ENCODE results near the gene LOXL1. TPM values are rescaled to one million over a fixed set of nuclear protein-coding genes. Genes with fewer than 3 reads are reported as not detected.
"Not testable (repeated sequence)": the region's sequence is repeated elsewhere in the genome, so short reads cannot be mapped to it uniquely, and the experiment has no call there.

LOXL1 gene
- total and polyA plus RNA-seq, 3 donors from 2014 or later, result 13.9 to 56.8 (median 14.9) TPM

- no peak overlapping the region for H3K4me3 ChIP-seq
- H3K36me3 ChIP-seq (ENCODE audit: low read depth, missing control alignments), result no peaks in the 10 kb centered on the region
- no peaks in the 10 kb centered on the region for H3K27me3 ChIP-seq
- no peaks in the 10 kb centered on the region for H3K4me1 ChIP-seq
- H3K9me3 ChIP-seq, result no peaks in the 10 kb centered on the region
- intact Hi-C loops (cut with DNase I; ENCODE audit: low total_unique reads), result no loop called here
- no peak for DNase-seq
- H3K27ac ChIP-seq, result no peak overlapping the region
- WGBS, 2 donors, result 67 to 75% methylated on average over 8 of the region's 8 CpGs
- TF ChIP-seq CTCF (IDR thresholded peaks at IDR 0.05), result no peak
- no peak for TF ChIP-seq POLR2A (IDR thresholded peaks at IDR 0.05)
Observed at GRCh38 chr15:73959012-73959581, 32.8 kb downstream of the LOXL1 start.

- TF ChIP-seq CTCF (IDR thresholded peaks at IDR 0.05), result no peak
- no peak for TF ChIP-seq POLR2A (IDR thresholded peaks at IDR 0.05)
- Histone ChIP-seq H3K4me1 (no peaks in the 10 kb centered on the region), H3K9me3 (no peaks in the 10 kb centered on the region), H3K4me3 (no peak overlapping the region), H3K36me3 (ENCODE audit: low read depth, missing control alignments) (no peaks in the 10 kb centered on the region), H3K27ac (no peak overlapping the region), H3K27me3 (no peaks in the 10 kb centered on the region)
- WGBS, 2 donors, result 85 to 89% methylated on average over 6 of the region's 6 CpGs
- DNase-seq, result no peak
- intact Hi-C loops (cut with DNase I; ENCODE audit: low total_unique reads), result no loop called here
Observed at GRCh38 chr15:73959801-73960200, 33.5 kb downstream of the LOXL1 start.

GRCh38 chr15:73960472-73961070 lies 34.3 kb downstream of the LOXL1 start:
- H3K27ac ChIP-seq; H3K36me3 ChIP-seq (ENCODE audit: low read depth, missing control alignments); H3K27me3 ChIP-seq; intact Hi-C loops (cut with DNase I; ENCODE audit: low total_unique reads); H3K9me3 ChIP-seq; H3K4me1 ChIP-seq; H3K4me3 ChIP-seq; DNase-seq: not testable (repeated sequence)
- 83 to 96% methylated on average over 7 of the region's 7 CpGs for WGBS, 2 donors

- intact Hi-C loops (cut with DNase I; ENCODE audit: low total_unique reads), result no loop called here
- 76 to 87% methylated on average over 5 of the region's 5 CpGs for WGBS, 2 donors
- no peak for DNase-seq
- no peaks in the 10 kb centered on the region for H3K36me3 ChIP-seq (ENCODE audit: low read depth, missing control alignments)
- H3K9me3 ChIP-seq, result no peaks in the 10 kb centered on the region
- no peak overlapping the region for H3K27ac ChIP-seq
- H3K4me1 ChIP-seq, result peaks cover 5% of the 10 kb centered on the region
- no peaks in the 10 kb centered on the region for H3K27me3 ChIP-seq
- no peak for TF ChIP-seq POLR2A (IDR thresholded peaks at IDR 0.05)
- TF ChIP-seq CTCF (IDR thresholded peaks at IDR 0.05), result no peak
- no peak overlapping the region for H3K4me3 ChIP-seq
Observed at GRCh38 chr15:73962433-73962832, 36.2 kb downstream of the LOXL1 start.

- peak; percentile 90 to 98 (median 92) for TF ChIP-seq CTCF (IDR thresholded peaks at IDR 0.05)
- no peak for TF ChIP-seq POLR2A (IDR thresholded peaks at IDR 0.05)
- no peak overlapping the region for H3K27ac ChIP-seq
- intact Hi-C loops (cut with DNase I; ENCODE audit: low total_unique reads), result no loop called here
- no peaks in the 10 kb centered on the region for H3K36me3 ChIP-seq (ENCODE audit: low read depth, missing control alignments)
- peak overlapping the region in 1 of 2 donors; percentile 31 for H3K4me3 ChIP-seq
- H3K4me1 ChIP-seq, result peaks cover 5% of the 10 kb centered on the region
- DNase-seq, result peak; percentile 92
- H3K27me3 ChIP-seq, result no peaks in the 10 kb centered on the region
- H3K9me3 ChIP-seq, result no peaks in the 10 kb centered on the region
- 11 to 12% methylated on average over 7 to 11 of the region's 11 CpGs for WGBS, 2 donors
Observed at GRCh38 chr15:73964736-73965093, 38.5 kb downstream of the LOXL1 start.

Measured in testis (tissue), 3 donors.